ENCODE results near the gene PRCD.

Gene PRCD

DNA sequence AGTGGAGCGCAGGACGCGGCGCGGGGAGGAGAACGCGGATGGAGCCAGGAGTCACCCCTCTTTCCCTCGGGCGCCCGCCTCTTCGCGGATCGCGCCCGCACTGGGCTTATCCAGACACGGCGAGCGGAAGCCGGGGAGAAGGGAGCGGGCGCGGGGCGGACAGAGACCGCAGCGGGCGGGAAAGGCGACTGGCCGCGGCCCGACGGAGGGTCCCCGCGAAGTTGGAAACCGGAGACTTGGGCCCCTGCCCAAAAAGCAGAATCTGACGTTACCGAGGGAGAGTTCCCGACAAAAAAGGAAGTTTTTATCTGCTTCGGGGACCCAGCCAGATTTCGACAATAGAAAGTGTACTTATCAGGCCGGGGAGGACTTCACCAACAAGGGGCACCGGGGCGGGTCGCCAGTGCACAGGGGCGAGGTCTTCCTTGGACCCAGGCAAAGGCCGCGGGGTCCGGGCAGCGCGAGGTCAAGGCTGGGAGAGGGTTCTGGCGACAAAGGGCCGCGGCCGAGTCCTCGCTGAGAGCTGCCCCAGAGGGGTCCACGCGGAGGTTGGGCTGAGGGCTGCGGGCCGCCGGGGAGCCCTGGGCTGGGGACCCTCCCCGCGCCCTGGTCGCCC, 45.3 kb downstream of the PRCD start:
- DNase-seq = no peak
- in situ Hi-C loops (cut with MboI; ENCODE audit: low pct_unique_long_range_greater_than_20kb, low sequenced_read_pairs) = no loop called here

DNA sequence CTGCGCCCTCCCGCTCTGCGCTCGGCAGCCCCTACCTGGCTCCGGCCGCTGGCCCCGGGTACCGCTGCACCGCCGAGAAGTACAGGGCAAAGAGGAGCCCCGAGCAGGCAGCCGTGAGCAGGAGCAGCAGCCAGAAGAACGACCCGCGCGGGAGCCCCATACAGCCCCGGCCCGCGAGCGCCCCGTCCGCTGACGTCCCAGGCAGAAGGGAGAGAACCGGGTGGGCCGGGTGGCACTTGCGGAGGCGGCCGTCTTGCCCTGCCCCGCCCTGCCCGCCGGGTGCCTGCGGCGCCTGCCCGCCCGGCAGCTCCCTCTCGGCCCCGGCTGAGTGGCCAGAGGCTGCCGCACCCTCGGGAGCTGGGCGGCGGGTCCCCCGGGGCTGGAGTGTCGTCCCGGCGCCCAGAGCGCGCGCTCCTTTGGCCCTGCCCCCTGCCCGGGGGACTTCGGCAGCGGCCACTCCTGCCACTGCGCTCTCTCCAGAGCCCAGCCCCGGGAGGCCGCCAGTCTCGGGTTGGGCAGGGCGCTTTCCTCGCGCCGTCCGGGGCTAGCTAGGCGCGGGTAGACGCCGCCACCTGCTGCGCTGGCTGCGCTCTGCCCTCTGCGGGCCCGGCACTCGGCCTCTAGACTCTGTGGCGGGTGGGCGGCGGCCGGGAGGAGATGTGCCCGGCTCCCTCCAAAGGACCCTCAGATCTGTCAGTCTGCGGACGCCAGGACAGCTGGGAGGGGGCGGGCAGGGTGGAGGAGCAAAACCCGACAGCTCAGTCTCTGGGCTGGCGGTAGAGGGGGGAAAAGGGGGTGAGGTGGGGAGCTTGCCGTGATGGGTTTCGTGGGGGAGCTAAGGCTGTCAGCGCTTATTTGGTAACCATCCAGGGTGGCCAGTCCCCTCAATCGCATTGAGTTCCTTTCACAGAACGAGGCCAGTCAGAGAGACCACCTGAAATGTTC, 46.1 kb downstream of the PRCD start, which contains the start of gene ST6GALNAC2:
TSS of gene ST6GALNAC2 (minus strand) at position 212 of the 945 bp plus-strand sequence. CDS start at position 160, 52 bp downstream.
- in situ Hi-C loops (cut with MboI; ENCODE audit: low pct_unique_long_range_greater_than_20kb, low sequenced_read_pairs) = no loop called here
- DNase-seq = peak; percentile 63

DNA sequence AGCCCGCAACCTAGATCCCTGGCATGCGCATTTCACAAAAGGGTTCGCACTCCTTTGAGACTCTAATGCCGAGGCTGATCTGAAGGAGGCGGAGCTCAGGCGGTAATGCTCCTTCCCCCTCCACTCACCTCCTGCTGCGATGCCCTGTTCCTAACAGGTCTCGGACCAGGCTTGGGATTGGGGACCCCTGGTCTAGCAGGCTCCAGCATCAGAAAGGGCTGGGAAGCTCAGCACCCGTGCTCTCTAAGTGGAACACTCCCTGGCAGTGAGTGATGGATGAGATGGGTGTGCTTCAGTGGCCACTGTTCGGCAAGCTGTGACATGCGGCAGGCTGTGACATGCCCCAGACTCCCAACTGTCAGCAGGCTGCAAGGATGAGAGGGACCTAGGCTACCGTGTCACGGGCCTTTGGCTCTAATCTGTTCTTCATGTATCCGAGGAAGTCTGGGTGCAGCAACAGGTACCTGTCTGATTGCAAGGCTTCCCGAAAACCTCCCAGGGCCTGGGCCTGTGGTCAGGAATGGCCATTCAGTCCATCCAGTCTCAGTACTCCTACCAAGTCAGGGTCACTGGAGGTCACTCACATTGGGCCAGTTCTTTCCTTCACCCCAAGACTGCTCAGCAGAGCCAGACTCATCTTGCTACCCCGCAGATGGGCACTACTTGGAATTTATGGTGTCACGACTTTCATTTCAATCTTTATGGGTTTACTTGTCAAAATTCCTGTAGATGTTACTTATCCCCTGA, 47.1 kb downstream of the PRCD start:
- DNase-seq = no peak
- in situ Hi-C loops (cut with MboI; ENCODE audit: low pct_unique_long_range_greater_than_20kb, low sequenced_read_pairs) = no loop called here

DNA sequence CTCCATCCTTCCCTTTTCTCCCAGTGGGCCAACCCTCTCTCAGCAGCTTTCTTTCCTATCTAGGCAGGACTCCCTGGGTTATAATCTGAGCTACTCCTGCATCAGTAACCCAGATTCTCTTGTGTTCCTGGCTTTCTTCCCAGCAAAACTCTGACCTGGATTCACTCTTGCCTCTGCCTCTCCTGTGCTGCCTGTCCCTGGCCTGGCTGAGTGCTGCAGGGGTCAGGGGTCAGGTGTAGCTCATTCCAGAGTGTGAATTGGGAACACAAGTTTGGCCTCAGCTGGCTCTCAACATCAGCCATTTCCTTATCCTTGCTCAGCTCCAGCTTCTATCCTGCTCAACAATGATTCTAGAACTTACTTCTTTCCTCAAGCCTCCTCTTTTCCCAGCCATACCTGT, 48.3 kb downstream of the PRCD start:
- DNase-seq = no peak
- in situ Hi-C loops (cut with MboI; ENCODE audit: low pct_unique_long_range_greater_than_20kb, low sequenced_read_pairs) = no loop called here

DNA sequence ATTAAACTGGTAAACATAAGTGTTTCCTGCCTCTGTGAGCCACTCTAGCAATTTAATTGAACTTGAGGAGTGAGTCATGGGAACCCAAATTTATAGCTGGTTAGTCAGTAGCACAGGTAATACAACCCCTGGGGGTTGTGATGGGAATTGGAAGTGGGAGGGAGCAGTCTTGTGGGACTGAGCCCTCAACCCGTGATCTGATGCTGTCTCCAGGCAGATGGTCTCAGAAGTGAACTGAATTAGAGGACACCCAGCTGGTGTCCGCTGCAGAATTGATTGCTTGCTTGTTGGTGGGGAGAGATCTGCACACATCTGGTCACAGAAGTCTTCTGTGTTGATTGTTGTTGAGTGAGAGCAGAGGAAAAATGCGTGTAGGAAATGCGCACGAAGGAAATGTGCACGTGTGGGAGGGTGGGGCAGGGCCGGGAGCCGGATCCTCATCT, 53.6 kb downstream of the PRCD start:
- no peak for DNase-seq
- in situ Hi-C loops (cut with MboI; ENCODE audit: low pct_unique_long_range_greater_than_20kb, low sequenced_read_pairs) = no loop called here

DNA sequence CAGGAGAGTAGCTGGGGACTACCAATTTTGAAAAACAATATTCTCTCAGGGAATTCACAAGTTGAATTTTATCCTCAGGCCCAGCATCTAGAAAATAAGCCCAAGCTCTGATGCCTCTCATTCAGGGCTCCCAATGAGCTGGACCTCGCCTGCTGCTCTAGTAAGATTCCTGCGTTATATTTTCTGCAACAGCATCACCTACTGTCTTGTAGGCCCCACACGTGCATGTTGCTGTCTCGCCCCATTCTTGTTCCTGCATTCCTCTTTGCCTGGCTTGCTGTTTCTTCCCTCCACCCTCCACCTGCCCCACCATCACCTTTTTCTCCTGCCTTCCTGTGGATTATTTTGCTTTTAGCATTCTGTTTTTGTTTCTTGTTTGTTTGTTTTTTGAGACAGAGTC, 54.1 kb downstream of the PRCD start:
- in situ Hi-C loops (cut with MboI; ENCODE audit: low pct_unique_long_range_greater_than_20kb, low sequenced_read_pairs) = no loop called here

DNA sequence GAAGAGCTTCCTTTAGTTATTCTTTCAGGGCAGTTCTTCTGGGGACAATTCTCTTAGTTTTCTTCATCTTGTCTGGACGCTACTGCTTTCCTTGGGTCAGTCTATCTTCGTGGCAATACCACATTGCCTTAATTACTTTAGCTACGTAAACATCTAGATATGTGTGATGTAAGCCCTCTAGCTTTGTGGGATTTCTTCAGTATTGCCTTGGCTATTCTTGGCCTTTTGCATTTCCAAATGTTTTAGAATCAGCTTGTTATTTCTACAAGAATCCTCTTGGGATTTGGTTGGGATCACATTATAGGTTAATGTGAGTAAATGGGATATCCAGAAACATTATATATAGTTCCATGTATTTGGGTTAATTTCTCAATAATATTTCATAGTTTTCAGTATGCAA, 54.8 kb downstream of the PRCD start:
- DNase-seq = no peak
- in situ Hi-C loops (cut with MboI; ENCODE audit: low pct_unique_long_range_greater_than_20kb, low sequenced_read_pairs) = no loop called here

More for the DNA sequence above, 54.1 kb downstream of the PRCD start:
- no peak for DNase-seq

Data from KBM-7 (cell line).